Cardiac fibroblast (primary cell): Measurements from ENCODE around the gene EEF1AKMT3.

ENCODE experiments used
- DNase-seq, 2 donors: peaks; one replicate each; pipeline versions ENCODE4 v3.0.0 to v3.0.0-alpha.2; 2010; ENCODE audit warnings: low read depth in 2 of 2
- H3K4me3 ChIP-seq, 2 donors: replicated peaks in 1 of 2; 1 replicate in 1 of 2; 2 replicates in 1 of 2; pipeline ENCODE4 v1.5.1; 2011; ENCODE audit warnings: low read depth in 2 of 2, low read length in 2 of 2, mild to moderate bottlenecking in 2 of 2, moderate library complexity in 1 of 2
- TF ChIP-seq, protein P1 (sequence below): IDR thresholded peaks from one replicate; pipeline ENCODE4 v1.5.1; 2011; ENCODE audit warnings: low read depth, mild to moderate bottlenecking, low read length, inconsistent platforms

The EEF1AKMT3 gene

DNA sequence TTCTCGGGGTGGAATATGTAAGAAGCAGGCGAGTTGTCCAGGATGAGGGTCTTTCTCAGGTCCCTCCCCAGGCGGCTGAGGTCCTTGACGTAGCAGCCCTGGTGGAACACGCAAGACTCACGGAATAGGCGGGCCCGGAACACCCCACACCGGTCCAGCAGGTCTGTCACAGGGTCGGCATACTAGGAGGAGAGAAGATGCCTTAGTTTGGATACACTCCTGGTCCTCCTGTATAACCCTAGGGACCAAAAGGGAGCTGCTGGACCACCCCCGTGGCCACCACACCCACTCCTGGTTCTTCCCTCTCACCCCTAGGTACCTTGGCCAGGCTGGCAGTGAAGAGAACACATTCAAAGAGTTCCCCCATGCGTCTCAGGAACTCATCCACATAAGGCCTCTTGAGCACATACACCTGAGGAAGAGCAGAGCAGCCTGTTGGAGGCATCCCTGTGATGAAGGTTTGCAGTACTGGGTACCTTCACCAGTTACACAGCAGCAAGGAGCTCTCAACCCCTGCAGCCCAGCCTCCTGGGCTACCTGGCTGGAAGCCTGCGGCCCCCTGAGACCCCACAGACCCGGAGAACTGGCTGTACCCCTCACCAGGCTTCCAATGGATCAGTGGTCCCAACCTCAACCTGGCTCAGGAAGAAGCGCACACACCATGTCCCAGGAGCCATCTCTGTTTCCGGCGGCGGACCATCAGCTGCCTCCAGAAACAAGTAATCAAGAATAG lies 51.7 kb downstream of the EEF1AKMT3 start:
- DNase-seq = no peak
- TF ChIP-seq, protein P1, sequence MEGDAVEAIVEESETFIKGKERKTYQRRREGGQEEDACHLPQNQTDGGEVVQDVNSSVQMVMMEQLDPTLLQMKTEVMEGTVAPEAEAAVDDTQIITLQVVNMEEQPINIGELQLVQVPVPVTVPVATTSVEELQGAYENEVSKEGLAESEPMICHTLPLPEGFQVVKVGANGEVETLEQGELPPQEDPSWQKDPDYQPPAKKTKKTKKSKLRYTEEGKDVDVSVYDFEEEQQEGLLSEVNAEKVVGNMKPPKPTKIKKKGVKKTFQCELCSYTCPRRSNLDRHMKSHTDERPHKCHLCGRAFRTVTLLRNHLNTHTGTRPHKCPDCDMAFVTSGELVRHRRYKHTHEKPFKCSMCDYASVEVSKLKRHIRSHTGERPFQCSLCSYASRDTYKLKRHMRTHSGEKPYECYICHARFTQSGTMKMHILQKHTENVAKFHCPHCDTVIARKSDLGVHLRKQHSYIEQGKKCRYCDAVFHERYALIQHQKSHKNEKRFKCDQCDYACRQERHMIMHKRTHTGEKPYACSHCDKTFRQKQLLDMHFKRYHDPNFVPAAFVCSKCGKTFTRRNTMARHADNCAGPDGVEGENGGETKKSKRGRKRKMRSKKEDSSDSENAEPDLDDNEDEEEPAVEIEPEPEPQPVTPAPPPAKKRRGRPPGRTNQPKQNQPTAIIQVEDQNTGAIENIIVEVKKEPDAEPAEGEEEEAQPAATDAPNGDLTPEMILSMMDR = no peak
- H3K4me3 ChIP-seq = no peak overlapping the region

DNA sequence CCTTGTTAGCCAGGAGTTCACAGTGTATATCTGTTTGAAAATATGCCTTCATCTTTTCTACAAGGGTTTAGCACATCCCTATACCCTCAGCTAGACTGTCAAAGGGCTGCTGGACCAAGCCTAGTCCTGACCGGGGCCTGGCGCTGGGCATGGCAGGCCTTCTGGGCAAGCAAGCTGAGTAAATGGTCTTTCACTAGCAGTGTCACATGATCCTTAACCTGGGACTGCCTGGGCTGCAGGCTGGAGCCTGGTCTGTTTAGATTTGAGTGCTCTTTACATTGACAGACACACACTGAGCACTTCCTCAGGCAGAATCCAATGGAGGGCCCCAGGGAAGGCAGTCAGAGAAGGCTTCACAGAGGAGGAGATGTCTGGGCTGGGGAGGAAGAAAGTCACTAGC lies 53.0 kb downstream of the EEF1AKMT3 start:
- DNase-seq = no peak

DNA sequence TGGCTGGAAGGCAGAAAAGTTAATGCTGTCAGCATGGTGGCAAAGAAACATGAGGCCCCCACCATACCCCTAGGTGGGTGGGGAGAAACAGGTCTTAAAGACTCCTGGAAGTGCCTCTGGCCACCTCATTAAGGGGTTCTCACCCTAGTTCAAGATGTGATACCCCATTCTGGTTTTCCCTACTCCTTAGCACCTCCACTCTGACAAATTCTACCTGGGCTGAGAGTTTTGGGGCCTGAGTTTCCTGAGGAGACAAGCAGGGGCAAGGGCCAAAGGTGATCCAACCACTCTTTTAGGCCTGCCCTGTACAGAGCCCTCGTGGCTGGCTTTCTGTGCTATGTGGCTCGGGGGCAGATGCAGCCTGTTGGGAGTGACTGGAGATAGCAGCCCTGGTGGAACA lies 54.0 kb downstream of the EEF1AKMT3 start:
- H3K4me3 ChIP-seq = no peak overlapping the region
- no peak for DNase-seq
- TF ChIP-seq, protein P1 = no peak

More for the DNA sequence above, 53.0 kb downstream of the EEF1AKMT3 start:
- no peak overlapping the region for H3K4me3 ChIP-seq
- TF ChIP-seq, protein P1 = no peak

DNA sequence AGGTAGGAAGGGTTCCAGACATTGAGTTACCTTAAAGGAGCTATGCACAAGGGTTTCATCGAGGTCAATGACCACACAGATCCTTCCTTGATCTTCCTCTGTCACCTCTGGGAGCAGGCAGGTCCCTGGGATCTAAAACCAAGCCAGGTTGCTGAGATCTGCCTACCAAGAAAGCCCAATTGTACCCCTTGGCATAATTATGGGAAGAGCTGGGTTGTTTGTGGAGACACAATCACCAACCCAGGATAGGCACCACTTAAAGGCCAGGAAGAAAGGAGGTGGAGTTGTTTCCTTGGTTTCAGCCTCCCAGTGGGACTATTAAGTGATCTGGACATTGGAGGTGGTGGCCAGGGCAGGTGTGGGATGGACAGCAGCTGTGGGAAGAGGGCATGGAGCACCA lies 54.6 kb downstream of the EEF1AKMT3 start:
- DNase-seq = no peak
- H3K4me3 ChIP-seq = no peak overlapping the region
- TF ChIP-seq, protein P1 = no peak

DNA sequence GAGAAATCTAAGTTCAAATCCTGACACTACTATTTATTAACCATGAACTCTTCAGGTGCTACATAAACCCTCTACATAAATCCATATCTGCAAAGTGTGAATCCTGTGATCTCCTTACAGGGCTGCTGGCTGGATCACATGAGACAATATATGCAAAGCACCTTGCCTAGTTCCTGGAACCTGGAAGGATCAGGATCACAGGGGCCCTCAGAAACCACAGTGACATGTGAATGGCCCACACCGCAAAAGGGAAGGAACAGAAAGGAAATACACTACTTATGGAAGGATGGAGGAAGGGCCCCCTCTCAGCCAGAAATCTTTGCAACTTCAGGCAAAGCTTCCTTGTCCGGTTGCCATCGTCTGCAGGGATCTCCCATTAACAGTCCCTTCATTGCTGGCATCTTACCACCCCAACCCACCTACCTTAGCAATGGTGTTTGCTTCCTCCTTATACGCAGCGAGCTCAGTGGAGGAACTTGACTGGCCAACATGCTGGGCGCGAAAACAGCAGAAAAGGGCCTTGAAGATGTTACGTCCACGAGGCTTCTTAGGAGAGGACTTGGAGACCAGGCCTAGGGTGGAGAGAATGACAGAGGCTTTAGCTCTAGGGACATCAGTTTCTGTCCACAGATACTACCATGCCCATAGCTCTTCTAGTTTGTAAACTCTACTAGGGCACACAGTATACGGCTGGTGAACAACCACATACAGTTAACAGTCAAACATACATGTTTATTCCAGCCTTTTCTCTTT lies 56.8 kb downstream of the EEF1AKMT3 start:
- no peak for DNase-seq
- no peak overlapping the region for H3K4me3 ChIP-seq
- TF ChIP-seq, protein P1 = no peak

DNA sequence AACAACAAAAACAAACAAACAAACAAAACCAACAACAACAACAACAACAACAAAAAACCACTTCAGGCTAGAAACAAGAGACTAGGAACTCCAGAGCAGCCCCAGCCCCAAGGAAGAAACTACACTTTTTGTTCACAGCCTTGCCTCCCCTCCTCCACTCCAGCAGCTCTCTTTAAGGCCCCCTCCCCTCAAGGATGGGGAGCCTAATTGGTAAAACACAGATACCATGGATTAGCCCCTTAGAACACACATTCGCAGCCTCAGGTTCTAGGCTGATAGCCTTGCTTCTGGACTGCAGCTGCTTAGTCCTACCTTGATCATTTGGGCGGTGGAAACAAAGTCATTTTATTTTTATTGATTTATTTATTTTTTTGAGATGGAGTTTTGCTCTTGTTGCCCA lies 58.0 kb downstream of the EEF1AKMT3 start:
- TF ChIP-seq, protein P1 = no peak
- DNase-seq = no peak

More for the DNA sequence above, 58.0 kb downstream of the EEF1AKMT3 start:
- no peak overlapping the region for H3K4me3 ChIP-seq
